Ishikawa (cell line): Measurements from ENCODE around the gene FCN1.

ENCODE experiments used
- CEBPB ChIP-seq: IDR thresholded peaks from 2 replicates; pipeline ENCODE4 v1.6.1; 2012
- CREB1 ChIP-seq: IDR thresholded peaks from 2 replicates; pipeline ENCODE4 v1.6.1; 2012; ENCODE audit warnings: low read depth
- EGR1 ChIP-seq: IDR thresholded peaks from 2 replicates; pipeline ENCODE4 v1.6.1; 2012
- EP300 ChIP-seq: IDR thresholded peaks from 2 replicates; pipeline ENCODE4 v1.6.1; 2012; ENCODE audit warnings: borderline replicate concordance
- FOXM1 ChIP-seq: IDR thresholded peaks from 2 replicates; pipeline ENCODE4 v1.6.1; 2012; ENCODE audit warnings: low read depth, borderline replicate concordance
- NFIC ChIP-seq: IDR thresholded peaks from 2 replicates; pipeline ENCODE4 v1.6.1; 2012
- RAD21 ChIP-seq: IDR thresholded peaks from 2 replicates; pipeline ENCODE4 v1.6.1; 2012; ENCODE audit warnings: low read depth
- TAF1 ChIP-seq: IDR thresholded peaks from 2 replicates; pipeline ENCODE4 v1.6.1; 2012; ENCODE audit warnings: low read depth, mild to moderate bottlenecking
- TCF12 ChIP-seq: IDR thresholded peaks from 2 replicates; pipeline ENCODE4 v1.6.1; 2012; ENCODE audit warnings: low read depth
- TEAD4 ChIP-seq: IDR thresholded peaks from 2 replicates; pipeline ENCODE4 v1.6.1; 2012
- YY1 ChIP-seq: IDR thresholded peaks from 2 replicates; pipeline ENCODE4 v1.6.1; 2012; ENCODE audit warnings: low read depth
- ZBTB7A ChIP-seq: IDR thresholded peaks from 2 replicates; pipeline ENCODE4 v1.6.1; 2012; ENCODE audit warnings: low read depth
- TF ChIP-seq, protein P1 (sequence below): IDR thresholded peaks from 2 replicates; pipeline ENCODE4 v1.6.1; 2012
- TF ChIP-seq, protein P2 (sequence below): IDR thresholded peaks from 2 replicates; pipeline ENCODE4 v1.6.1; 2012; ENCODE audit warnings: low read depth, mild to moderate bottlenecking
- TF ChIP-seq, protein P3 (sequence below): IDR thresholded peaks from 2 replicates; pipeline ENCODE4 v1.6.1; 2012

Gene FCN1

DNA sequence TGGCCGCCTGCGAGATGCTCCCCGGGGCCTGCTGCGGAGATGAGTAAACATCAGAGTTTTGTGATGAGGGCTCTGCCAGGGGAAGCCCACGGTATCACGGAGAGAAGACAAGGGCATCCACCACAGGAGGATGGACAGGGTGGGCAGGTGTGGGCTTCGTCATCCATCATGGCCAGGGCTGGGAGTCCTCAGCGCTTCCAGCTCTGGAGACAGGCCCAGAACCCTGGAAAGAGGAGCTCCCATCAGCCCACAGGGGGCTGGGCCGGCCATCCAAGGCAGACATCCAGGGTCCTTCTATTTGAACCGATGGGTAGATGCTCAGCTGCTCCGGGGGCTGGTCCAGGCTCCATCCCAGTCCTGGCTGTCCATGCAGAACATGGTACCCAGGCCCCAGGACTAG lies 22.1 kb upstream of the FCN1 start:
- TF ChIP-seq EGR1 (no peak), YY1 (no peak), CREB1 (no peak)

DNA sequence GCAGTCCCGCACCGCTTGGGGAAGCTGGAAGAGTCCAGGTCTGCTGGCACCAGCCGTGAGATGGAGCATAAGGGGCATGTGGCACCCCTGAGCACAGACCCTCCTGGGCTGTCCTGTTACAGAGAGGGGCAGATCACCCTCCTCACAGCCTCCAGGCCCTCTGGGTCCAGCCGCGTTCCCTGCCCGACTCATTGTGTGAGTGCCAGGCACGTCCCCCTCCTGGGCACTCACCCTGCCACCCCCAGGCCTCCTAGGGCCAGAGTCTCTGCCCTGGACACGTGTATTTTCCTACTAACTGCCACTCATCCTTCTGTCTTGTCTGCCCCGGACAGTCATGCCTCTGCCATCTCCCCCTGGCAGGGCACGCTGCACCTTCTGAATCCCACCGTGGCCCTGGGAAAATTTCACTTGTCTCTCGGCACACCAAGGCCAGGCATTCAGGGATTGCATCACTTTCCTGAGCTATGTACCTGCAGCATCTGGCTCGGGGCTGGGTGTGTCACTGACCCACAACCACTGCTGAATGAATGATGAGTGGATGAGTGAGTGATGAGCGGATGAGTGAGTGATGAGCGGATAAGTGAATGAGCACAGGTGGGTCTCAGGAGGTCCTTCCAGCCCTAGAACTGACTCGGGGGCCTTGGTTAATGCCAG lies 21.5 kb upstream of the FCN1 start:
- TF ChIP-seq, protein P1, sequence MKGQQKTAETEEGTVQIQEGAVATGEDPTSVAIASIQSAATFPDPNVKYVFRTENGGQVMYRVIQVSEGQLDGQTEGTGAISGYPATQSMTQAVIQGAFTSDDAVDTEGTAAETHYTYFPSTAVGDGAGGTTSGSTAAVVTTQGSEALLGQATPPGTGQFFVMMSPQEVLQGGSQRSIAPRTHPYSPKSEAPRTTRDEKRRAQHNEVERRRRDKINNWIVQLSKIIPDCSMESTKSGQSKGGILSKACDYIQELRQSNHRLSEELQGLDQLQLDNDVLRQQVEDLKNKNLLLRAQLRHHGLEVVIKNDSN: no peak
- TF ChIP-seq, protein P2, sequence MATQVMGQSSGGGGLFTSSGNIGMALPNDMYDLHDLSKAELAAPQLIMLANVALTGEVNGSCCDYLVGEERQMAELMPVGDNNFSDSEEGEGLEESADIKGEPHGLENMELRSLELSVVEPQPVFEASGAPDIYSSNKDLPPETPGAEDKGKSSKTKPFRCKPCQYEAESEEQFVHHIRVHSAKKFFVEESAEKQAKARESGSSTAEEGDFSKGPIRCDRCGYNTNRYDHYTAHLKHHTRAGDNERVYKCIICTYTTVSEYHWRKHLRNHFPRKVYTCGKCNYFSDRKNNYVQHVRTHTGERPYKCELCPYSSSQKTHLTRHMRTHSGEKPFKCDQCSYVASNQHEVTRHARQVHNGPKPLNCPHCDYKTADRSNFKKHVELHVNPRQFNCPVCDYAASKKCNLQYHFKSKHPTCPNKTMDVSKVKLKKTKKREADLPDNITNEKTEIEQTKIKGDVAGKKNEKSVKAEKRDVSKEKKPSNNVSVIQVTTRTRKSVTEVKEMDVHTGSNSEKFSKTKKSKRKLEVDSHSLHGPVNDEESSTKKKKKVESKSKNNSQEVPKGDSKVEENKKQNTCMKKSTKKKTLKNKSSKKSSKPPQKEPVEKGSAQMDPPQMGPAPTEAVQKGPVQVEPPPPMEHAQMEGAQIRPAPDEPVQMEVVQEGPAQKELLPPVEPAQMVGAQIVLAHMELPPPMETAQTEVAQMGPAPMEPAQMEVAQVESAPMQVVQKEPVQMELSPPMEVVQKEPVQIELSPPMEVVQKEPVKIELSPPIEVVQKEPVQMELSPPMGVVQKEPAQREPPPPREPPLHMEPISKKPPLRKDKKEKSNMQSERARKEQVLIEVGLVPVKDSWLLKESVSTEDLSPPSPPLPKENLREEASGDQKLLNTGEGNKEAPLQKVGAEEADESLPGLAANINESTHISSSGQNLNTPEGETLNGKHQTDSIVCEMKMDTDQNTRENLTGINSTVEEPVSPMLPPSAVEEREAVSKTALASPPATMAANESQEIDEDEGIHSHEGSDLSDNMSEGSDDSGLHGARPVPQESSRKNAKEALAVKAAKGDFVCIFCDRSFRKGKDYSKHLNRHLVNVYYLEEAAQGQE: no peak
- no peak for TF ChIP-seq EGR1
- TF ChIP-seq ZBTB7A: no peak
- TF ChIP-seq TEAD4: no peak
- no peak for TF ChIP-seq EP300
- TF ChIP-seq FOXM1: no peak
- no peak for TF ChIP-seq NFIC
- TF ChIP-seq, protein P3, sequence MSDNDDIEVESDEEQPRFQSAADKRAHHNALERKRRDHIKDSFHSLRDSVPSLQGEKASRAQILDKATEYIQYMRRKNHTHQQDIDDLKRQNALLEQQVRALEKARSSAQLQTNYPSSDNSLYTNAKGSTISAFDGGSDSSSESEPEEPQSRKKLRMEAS: no peak
- no peak for TF ChIP-seq RAD21
- TF ChIP-seq TAF1: no peak
- no peak for TF ChIP-seq CREB1

DNA sequence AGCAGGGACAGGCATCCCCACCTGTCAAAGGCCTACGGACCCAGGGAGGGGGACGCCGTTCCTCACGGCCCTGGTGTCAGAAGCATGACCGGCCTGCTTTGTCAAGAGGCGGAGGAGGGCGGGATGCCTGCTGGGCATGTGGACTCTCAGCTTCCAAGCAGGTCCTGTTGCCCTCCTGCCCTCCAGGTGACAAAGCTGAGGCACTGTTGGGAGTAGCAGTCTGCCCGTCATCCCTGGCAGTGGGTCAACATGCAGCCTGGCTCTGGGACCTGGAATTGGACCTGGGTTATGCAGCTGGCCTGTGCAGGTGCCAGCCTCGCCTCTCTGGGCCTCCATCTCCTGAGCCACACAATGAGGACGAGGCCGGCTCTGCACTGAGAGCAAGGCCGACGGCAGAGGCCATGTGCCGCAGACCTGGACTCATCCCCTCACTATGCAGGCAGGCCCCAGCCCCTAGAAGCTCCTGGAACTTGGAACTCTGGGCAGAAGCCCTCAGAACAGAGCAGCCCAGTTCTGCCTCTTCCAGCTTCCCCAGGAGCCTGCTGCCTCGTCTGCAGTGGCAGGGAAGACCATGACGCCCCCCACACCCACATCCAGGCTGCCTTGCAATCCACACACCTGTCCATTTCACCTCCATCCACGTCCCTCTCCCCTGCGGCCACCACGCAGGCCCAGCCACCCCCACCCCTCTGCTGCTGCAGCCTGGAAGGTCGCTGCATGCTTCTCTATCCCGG lies 20.8 kb upstream of the FCN1 start:
- TF ChIP-seq NFIC (no peak), EP300 (no peak), ZBTB7A (no peak), CREB1 (no peak), TAF1 (no peak), TEAD4 (no peak), YY1 (no peak), CEBPB (no peak), TCF12 (no peak), EGR1 (no peak), FOXM1 (no peak)
- TF ChIP-seq, protein P2: no peak
- TF ChIP-seq, protein P1: no peak
- TF ChIP-seq, protein P3: no peak

DNA sequence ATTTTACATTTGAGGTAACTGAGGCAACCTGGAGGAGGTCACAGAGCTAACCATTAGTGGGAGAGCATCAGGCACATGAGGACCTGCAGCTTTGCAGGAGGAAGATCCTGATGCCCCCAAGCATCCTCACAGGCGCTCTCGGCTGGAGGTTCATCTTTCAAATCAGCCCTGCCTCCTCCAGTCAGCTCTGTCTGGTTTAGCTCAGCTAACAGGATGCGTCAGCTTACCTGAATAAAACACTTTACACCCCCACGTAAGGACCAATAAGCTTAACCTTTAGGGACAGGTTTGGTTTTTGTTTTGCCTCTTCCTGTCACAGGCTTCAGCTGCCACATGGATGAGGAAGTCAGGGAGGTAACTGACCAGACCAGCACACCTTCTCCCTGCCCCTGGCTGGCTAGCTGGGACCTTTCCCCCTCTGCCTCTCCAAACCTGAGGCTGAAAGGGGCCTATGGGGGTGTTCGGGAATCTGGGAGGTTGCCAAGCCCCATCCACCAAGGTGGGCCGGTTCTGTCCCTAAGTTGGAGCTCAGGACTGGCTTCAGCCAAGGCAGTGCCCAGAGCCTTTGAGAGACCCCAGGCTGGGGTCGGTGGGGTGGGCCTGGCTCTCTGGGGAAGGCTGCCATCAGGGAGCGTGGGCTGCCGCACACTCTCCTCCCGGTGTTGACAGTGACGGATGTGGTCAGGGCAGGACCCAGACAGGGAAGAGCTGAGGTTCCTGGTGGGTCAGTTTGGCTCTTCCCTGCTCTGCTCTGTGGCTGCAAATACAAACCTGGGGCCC lies 20.0 kb upstream of the FCN1 start:
- TF ChIP-seq CREB1 (no peak), TEAD4 (no peak), CEBPB (no peak)

DNA sequence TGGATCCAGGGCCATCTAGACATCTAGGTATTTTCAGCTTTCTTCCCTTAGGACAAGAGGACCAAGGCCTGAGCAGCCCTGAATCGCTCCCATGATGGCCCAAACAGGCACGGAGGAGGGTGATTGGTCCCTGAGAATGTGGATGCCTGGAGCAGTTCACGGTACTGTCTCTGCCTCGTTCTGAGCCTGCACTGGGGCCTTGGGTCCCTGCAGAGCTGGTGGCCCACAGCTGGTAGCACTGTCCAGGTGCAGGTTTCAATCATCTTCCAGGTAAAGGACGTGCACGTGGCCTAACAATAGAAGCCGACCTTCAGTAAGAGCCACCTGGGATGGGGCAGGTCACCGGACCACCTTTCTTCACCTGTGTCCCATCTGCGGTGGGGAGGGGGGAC lies 19.4 kb upstream of the FCN1 start:
- TF ChIP-seq, protein P3: no peak
- TF ChIP-seq TEAD4 (no peak), EP300 (no peak), TAF1 (no peak), EGR1 (no peak), TCF12 (no peak), CREB1 (no peak), FOXM1 (no peak), YY1 (no peak), CEBPB (no peak)
- TF ChIP-seq, protein P2: no peak
- TF ChIP-seq, protein P1: no peak
